Omental fat pad (tissue), 4 donors: ENCODE data around the gene RPL38. TPM values are rescaled to one million over a fixed set of nuclear protein-coding genes. Genes with fewer than 3 reads are reported as not detected.
A peak's percentile ranks its signal among the peaks of the same experiment; 100 is the strongest.

Experiments
- ATAC-seq: fragments of 150-250 bp; one replicate; pipeline ENCODE4 v1.9.1; 2016; ENCODE audit warnings: mild to moderate bottlenecking, moderate library complexity; ENCODE audit not compliant: low FRiP score
- DNase-seq: peaks from one replicate; pipeline ENCODE4 v3.0.0-alpha.2; 2019; ENCODE audit warnings: low spot score
- CTCF ChIP-seq, 3 donors: fragments of 450-650 bp; IDR thresholded peaks; one replicate each; pipeline ENCODE4 v1.5.1; 2016 to 2017; ENCODE audit warnings: antibody characterized with exemption in 3 of 3, mild to moderate bottlenecking in 3 of 3, moderate library complexity in 2 of 3
- total RNA-seq, 4 donors: library from RNA; depleted of rRNA; stranded (reverse); fragments of >200 nt; gene quantifications; one replicate each; pipeline ENCODE4 v1.1.0, GENCODE V29; 2016

Gene RPL38
- total RNA-seq, 4 donors from 2014 or later: 333 to 392 (median 362) TPM

GRCh38 chr17:74199306-74200092 is 4.0 kb upstream of the RPL38 start:
- DNase-seq: peak; percentile 46
- ATAC-seq: peak; percentile 37
- peak in 2 of 3 donors; percentile 54 to 81 for TF ChIP-seq CTCF (IDR thresholded peaks at IDR 0.05)

GRCh38 chr17:74200112-74200511 is 3.4 kb upstream of the RPL38 start:
- no peak for ATAC-seq

GRCh38 chr17:74201250-74201649 is 2.2 kb upstream of the RPL38 start:
- no peak for ATAC-seq
- no peak for TF ChIP-seq CTCF (IDR thresholded peaks at IDR 0.05)
- DNase-seq: no peak

More at GRCh38 chr17:74200112-74200511, 3.4 kb upstream of the RPL38 start:
- TF ChIP-seq CTCF (IDR thresholded peaks at IDR 0.05): no peak
- DNase-seq: no peak

- DNase-seq: no peak
- no peak for ATAC-seq
- no peak for TF ChIP-seq CTCF (IDR thresholded peaks at IDR 0.05)
These were observed 1.5 kb upstream of the RPL38 start for GRCh38 chr17:74201948-74202347.

- DNase-seq: no peak
- ATAC-seq: no peak
- TF ChIP-seq CTCF (IDR thresholded peaks at IDR 0.05): no peak
These were observed 540 bp upstream of the RPL38 start for GRCh38 chr17:74202938-74203337.

- no peak for ATAC-seq
- DNase-seq: no peak
- no peak for TF ChIP-seq CTCF (IDR thresholded peaks at IDR 0.05)
These were observed 996 bp downstream of the RPL38 start for GRCh38 chr17:74204474-74204873.

- no peak for TF ChIP-seq CTCF (IDR thresholded peaks at IDR 0.05)
- ATAC-seq (no peak), DNase-seq (no peak)
These were observed 1.8 kb downstream of the RPL38 start for GRCh38 chr17:74205274-74205673.
